ENCODE measurements around the gene NFIA. TPM values are rescaled to one million over a fixed set of nuclear protein-coding genes. Genes with fewer than 3 reads are reported as not detected.

NFIA gene
- total RNA-seq, 1 experiment from 2014 or later: 12.7 TPM

- no TSS peak for BruUV-seq (replicated peaks)
- H3K9me2 ChIP-seq (replicated peaks; ENCODE audit: low read length): no peaks in the 10 kb centered on the region
- peaks cover 34% of the 10 kb centered on the region for H3K4me1 ChIP-seq (ENCODE audit: insufficient read depth, low read length)
- CTCF ChIA-PET: no interaction called here
- no peak overlapping the region for H3K4me3 ChIP-seq (ENCODE audit: low read length)
- H3K36me3 ChIP-seq (ENCODE audit: low read depth, low read length): peaks cover 4% of the 10 kb centered on the region
- no peak for ATAC-seq
- DNase-seq: no peak
- no peak overlapping the region for H3K27ac ChIP-seq (ENCODE audit: low read length)
- POLR2A ChIA-PET (ENCODE audit: unreplicated experiment): no interaction called here
- no peak overlapping the region for H3K4me2 ChIP-seq (ENCODE audit: low read length)
- H3F3A ChIP-seq (ENCODE audit: low read length, unreplicated experiment): no peaks in the 10 kb centered on the region
- no peak for TF ChIP-seq EZH2phosphoT487 (IDR thresholded peaks at IDR 0.05; ENCODE audit: borderline replicate concordance, low read length)
- no peak for TF ChIP-seq CTCF (conservative IDR thresholded peaks at IDR 0.05; ENCODE audit: low read depth, low read length)
- TF ChIP-seq EZH2 (IDR thresholded peaks at IDR 0.05; ENCODE audit: low read length, unreplicated experiment): no peak
- no peak overlapping the region for H2AFZ ChIP-seq (ENCODE audit: low read length)
- intact Hi-C loops (cut with micrococcal nuclease): loop anchor here (10.0 kb wide), 1 partner anchor 126 kb away; no protein-coding TSS in a partner anchor
- H4K20me1 ChIP-seq (ENCODE audit: low read length): no peaks in the 10 kb centered on the region
- peaks cover 82% of the 10 kb centered on the region for H3K79me2 ChIP-seq (ENCODE audit: low read length)
- H3K9me3 ChIP-seq (ENCODE audit: low read length): no peaks in the 10 kb centered on the region
- no peak overlapping the region for H3K9ac ChIP-seq (ENCODE audit: low read length)
- H3K27me3 ChIP-seq (ENCODE audit: low read length): no peaks in the 10 kb centered on the region
Measured at GRCh38 chr1:61088163-61088974, 6.0 kb downstream of the NFIA start.

- intact Hi-C loops (cut with micrococcal nuclease): loop anchor here (10.0 kb wide), 1 partner anchor 125 kb away; no protein-coding TSS in a partner anchor
Measured at GRCh38 chr1:61089338-61089737, 7.0 kb downstream of the NFIA start.

More at GRCh38 chr1:61089338-61089737, 7.0 kb downstream of the NFIA start:
- no peak overlapping the region for H3K4me3 ChIP-seq (ENCODE audit: low read length)
- BruUV-seq (replicated peaks): no TSS peak
- no peaks in the 10 kb centered on the region for H3F3A ChIP-seq (ENCODE audit: low read length, unreplicated experiment)
- H2AFZ ChIP-seq (ENCODE audit: low read length): no peak overlapping the region
- no peak overlapping the region for H3K27ac ChIP-seq (ENCODE audit: low read length)
- ChIA-PET CTCF (no interaction called here), POLR2A (ENCODE audit: unreplicated experiment) (no interaction called here)
- no peaks in the 10 kb centered on the region for H4K20me1 ChIP-seq (ENCODE audit: low read length)
- no peaks in the 10 kb centered on the region for H3K9me2 ChIP-seq (replicated peaks; ENCODE audit: low read length)
- H3K79me2 ChIP-seq (ENCODE audit: low read length): peaks cover 82% of the 10 kb centered on the region
- no peak for TF ChIP-seq EZH2phosphoT487 (IDR thresholded peaks at IDR 0.05; ENCODE audit: borderline replicate concordance, low read length)
- no peak for TF ChIP-seq EZH2 (IDR thresholded peaks at IDR 0.05; ENCODE audit: low read length, unreplicated experiment)
- no peak for TF ChIP-seq CTCF (conservative IDR thresholded peaks at IDR 0.05; ENCODE audit: low read depth, low read length)
- peak overlapping the region; percentile 34; the same call in 1 of the 2 replicates for H3K4me2 ChIP-seq (ENCODE audit: low read length)
- H3K9ac ChIP-seq (ENCODE audit: low read length): no peak overlapping the region
- H3K9me3 ChIP-seq (ENCODE audit: low read length): no peaks in the 10 kb centered on the region
- DNase-seq (peak; percentile 39), ATAC-seq (no peak)
- peaks cover 31% of the 10 kb centered on the region for H3K4me1 ChIP-seq (ENCODE audit: insufficient read depth, low read length)
- peaks cover 4% of the 10 kb centered on the region for H3K36me3 ChIP-seq (ENCODE audit: low read depth, low read length)
- no peaks in the 10 kb centered on the region for H3K27me3 ChIP-seq (ENCODE audit: low read length)

Measured in PC-3 (cell line).